ENCODE results near the gene CPM.

The CPM gene

GRCh38 chr12:68904351-68904962 is 28.5 kb downstream of the CPM start:
- DNase-seq (ENCODE audit: low read depth): no peak

GRCh38 chr12:68903511-68903910 is 29.5 kb downstream of the CPM start:
- DNase-seq (ENCODE audit: low read depth): no peak

- DNase-seq (ENCODE audit: low read depth): no peak
These were observed 31.4 kb downstream of the CPM start for GRCh38 chr12:68901551-68901950.

- no peak for DNase-seq (ENCODE audit: low read depth)
These were observed 31.8 kb downstream of the CPM start for GRCh38 chr12:68901145-68901544.

GRCh38 chr12:68900241-68900640 is 32.7 kb downstream of the CPM start:
- no peak for DNase-seq (ENCODE audit: low read depth)

GRCh38 chr12:68899251-68899771 is 33.7 kb downstream of the CPM start:
- no peak for DNase-seq (ENCODE audit: low read depth)

- DNase-seq (ENCODE audit: low read depth): no peak
These were observed 36.0 kb downstream of the CPM start for GRCh38 chr12:68896881-68897540.

GRCh38 chr12:68894276-68894855 is 38.6 kb downstream of the CPM start:
- DNase-seq (ENCODE audit: low read depth): no peak

- DNase-seq (ENCODE audit: low read depth): no peak
These were observed 39.2 kb downstream of the CPM start for GRCh38 chr12:68893741-68894140.

GRCh38 chr12:68893201-68893600 is 39.8 kb downstream of the CPM start:
- DNase-seq (ENCODE audit: low read depth): no peak

GRCh38 chr12:68891141-68891540 is 41.8 kb downstream of the CPM start:
- no peak for DNase-seq (ENCODE audit: low read depth)

- no peak for DNase-seq (ENCODE audit: low read depth)
These were observed 42.3 kb downstream of the CPM start for GRCh38 chr12:68890701-68891113.

GRCh38 chr12:68888243-68888642 is 44.7 kb downstream of the CPM start:
- DNase-seq (ENCODE audit: low read depth): no peak

GRCh38 chr12:68887641-68888040 is 45.3 kb downstream of the CPM start:
- DNase-seq (ENCODE audit: low read depth): no peak

- DNase-seq (ENCODE audit: low read depth): no peak
These were observed 46.1 kb downstream of the CPM start for GRCh38 chr12:68886636-68887572.

GRCh38 chr12:68885381-68885780 is 47.6 kb downstream of the CPM start:
- DNase-seq (ENCODE audit: low read depth): no peak

GRCh38 chr12:68884251-68884650 is 48.7 kb downstream of the CPM start:
- no peak for DNase-seq (ENCODE audit: low read depth)

- DNase-seq (ENCODE audit: low read depth): no peak
These were observed 49.8 kb downstream of the CPM start for GRCh38 chr12:68883151-68883550.

GRCh38 chr12:68882251-68882964 is 50.6 kb downstream of the CPM start:
- DNase-seq (ENCODE audit: low read depth): no peak

- no peak for DNase-seq (ENCODE audit: low read depth)
These were observed 52.2 kb downstream of the CPM start for GRCh38 chr12:68880660-68881325.

GRCh38 chr12:68878846-68879245 is 54.1 kb downstream of the CPM start:
- DNase-seq (ENCODE audit: low read depth): no peak

Data from activated gamma-delta T cell treated with anti-CD3 and anti-CD28 coated beads, Interleukin-2, amount 50 U/mL, for 16 hours (primary cell).